Progenitor cell of endocrine pancreas (in vitro differentiated cells): ENCODE measurements around the gene HGS. TPM values are rescaled to one million over a fixed set of nuclear protein-coding genes. Genes with fewer than 3 reads are reported as not detected.
A peak's percentile ranks its signal among the peaks of the same experiment; 100 is the strongest.

ENCODE experiments used
- DNase-seq: peaks from one replicate; pipeline ENCODE4 v3.0.0; 2021; ENCODE audit warnings: low spot score; ENCODE audit not compliant: unreplicated experiment
- H3K27ac Mint-ChIP-seq: 2 replicates; pipeline ENCODE4 v1.8.0; 2021; ENCODE audit warnings: mild to moderate bottlenecking, moderate library complexity, mixed read lengths
- H3K27me3 Mint-ChIP-seq: 2 replicates; pipeline ENCODE4 v1.8.0; 2021; ENCODE audit warnings: mixed read lengths
- H3K36me3 Mint-ChIP-seq: 2 replicates; pipeline ENCODE4 v1.8.0; 2022; ENCODE audit warnings: mixed read lengths; ENCODE audit not compliant: insufficient read depth
- H3K4me1 Mint-ChIP-seq: 2 replicates; pipeline ENCODE4 v1.8.0; 2021; ENCODE audit warnings: low read depth, mixed read lengths
- H3K4me3 Mint-ChIP-seq: 2 replicates; pipeline ENCODE4 v1.8.0; 2021; ENCODE audit warnings: low read depth, mild to moderate bottlenecking, moderate library complexity, mixed read lengths
- H3K9me3 Mint-ChIP-seq: 2 replicates; pipeline ENCODE4 v1.8.0; 2021; ENCODE audit warnings: low read depth, mixed read lengths
- CTCF ChIP-seq: fragments of 200-600 bp; sonication (generic); IDR thresholded peaks from one replicate; pipeline ENCODE4 v1.5.0; 2021; ENCODE audit warnings: antibody characterized with exemption, mild to moderate bottlenecking; ENCODE audit not compliant: unreplicated experiment
- total RNA-seq: library from RNA; stranded (reverse); gene quantifications from 2 replicates; pipeline ENCODE4 v1.2.1, GENCODE V29; 2021

HGS gene
- total RNA-seq, 1 donor from 2014 or later, result 127 TPM

DNA sequence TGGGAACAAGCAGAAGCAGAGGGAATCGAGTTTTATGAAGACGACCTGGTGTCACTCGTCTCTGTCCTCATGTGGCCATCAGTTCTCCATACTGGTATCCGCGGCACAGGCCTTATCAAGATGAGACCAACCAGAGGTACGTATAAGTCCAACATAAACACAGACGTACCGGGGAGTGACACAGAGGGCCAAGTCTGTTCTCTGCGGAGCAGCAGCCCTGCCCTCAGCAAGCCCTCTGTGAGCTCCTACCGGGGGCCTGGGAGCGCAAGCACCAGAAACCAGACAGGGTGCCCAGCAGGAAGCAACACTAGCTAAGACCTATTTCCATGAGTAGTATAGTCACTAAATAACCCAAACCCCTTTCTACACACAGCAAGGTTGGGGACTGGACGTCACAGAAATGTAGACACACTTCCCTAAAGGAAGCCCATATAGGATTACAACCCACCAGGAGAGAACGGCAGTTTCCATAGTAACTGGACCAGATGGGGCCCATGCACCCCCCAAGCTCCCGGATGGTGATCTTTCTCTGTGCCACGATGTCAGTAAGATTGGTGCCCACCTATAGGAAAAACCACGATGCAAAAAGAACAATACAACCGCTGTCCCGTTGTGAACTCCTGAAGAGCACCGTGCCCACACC, 1.1 kb upstream of the HGS start:
- H3K4me1 Mint-ChIP-seq, result peaks cover 13% of the 10 kb centered on the region
- H3K27ac Mint-ChIP-seq, result peak overlapping the region; percentile 88
- TF ChIP-seq CTCF, result no peak
- H3K9me3 Mint-ChIP-seq, result no peaks in the 10 kb centered on the region
- no peaks in the 10 kb centered on the region for H3K27me3 Mint-ChIP-seq
- peaks cover 8% of the 10 kb centered on the region for H3K36me3 Mint-ChIP-seq
- H3K4me3 Mint-ChIP-seq, result peak overlapping the region; percentile 89
- DNase-seq, result no peak

DNA sequence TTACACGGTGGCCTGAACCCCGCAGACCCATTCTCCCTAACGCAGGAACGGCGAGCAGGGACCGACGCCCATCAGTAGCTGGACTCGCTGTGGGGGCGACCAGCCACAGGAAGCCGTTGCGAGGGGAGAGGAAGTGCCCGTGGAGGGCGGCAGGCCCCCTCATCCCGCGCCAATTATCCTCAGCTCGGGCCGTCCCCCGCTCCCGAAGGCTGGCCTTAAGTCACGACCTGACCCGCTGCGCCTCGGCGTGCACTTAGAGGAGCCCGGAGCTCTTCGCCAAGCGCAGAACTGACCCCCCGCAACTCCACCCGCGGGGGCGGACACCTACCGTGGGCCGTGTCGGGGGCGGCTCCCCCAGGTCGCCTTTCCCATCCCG, 615 bp upstream of the HGS start:
- TF ChIP-seq CTCF, result no peak
- H3K4me3 Mint-ChIP-seq, result peak overlapping the region; percentile 89

DNA sequence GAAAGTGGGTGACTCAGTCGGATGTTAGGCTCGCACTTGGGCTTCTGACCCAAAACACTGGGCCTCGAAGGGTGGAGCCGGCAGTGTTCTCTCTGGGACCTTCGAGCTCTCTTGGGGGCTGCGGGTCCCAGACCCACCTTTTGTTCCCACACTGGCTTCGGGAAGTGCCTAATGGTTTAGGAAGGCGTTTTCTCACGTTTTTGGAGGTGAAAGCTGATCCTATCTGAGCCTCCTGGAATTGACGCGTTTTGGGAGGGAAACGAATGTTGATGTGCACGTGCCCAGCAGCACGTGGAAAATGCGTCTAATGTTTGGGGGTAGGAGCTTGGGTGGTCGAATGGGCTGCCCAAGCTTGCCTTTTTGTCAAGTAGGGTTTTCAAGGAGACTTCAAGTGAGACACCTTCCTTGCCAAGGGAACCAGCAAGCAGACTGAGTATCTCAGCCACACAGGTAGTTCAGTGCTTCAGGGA, 666 bp downstream of the HGS start:
- H3K9me3 Mint-ChIP-seq, result no peaks in the 10 kb centered on the region
- no peak for DNase-seq
- peak overlapping the region; percentile 92 for H3K27ac Mint-ChIP-seq
- H3K4me1 Mint-ChIP-seq, result peaks cover 13% of the 10 kb centered on the region
- no peaks in the 10 kb centered on the region for H3K27me3 Mint-ChIP-seq
- peak overlapping the region; percentile 78 for H3K4me3 Mint-ChIP-seq
- no peak for TF ChIP-seq CTCF
- H3K36me3 Mint-ChIP-seq, result peaks cover 10% of the 10 kb centered on the region

More for the DNA sequence above, 615 bp upstream of the HGS start:
- DNase-seq, result no peak
- Mint-ChIP-seq H3K4me1 (peaks cover 13% of the 10 kb centered on the region), H3K9me3 (no peaks in the 10 kb centered on the region), H3K27ac (peak overlapping the region; percentile 88), H3K27me3 (no peaks in the 10 kb centered on the region), H3K36me3 (peaks cover 8% of the 10 kb centered on the region)

DNA sequence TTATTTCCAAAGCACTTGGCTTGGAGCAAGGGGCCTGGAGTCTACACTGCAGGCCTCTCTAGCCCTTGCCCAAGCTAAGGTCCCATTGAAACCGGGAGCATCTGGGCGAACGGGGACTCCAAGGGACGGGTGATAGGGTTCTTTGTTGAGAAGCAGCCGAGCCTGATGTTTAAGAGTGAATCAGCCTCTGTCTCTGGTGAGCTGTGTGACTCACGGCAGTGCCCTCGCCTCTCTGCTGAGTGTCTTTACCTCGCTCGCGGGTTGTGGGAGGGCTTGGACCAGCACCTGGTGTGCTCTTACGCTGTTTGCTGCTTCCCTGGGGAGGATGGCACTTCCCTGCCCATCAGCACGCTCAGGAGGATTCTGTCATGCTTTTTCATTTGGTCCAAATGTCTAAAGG, 1.3 kb downstream of the HGS start:
- Mint-ChIP-seq H3K4me3 (peak overlapping the region; percentile 78), H3K27ac (peak overlapping the region; percentile 92), H3K4me1 (peaks cover 13% of the 10 kb centered on the region), H3K9me3 (no peaks in the 10 kb centered on the region), H3K36me3 (peaks cover 13% of the 10 kb centered on the region), H3K27me3 (no peaks in the 10 kb centered on the region)
- TF ChIP-seq CTCF, result no peak
- DNase-seq, result no peak

DNA sequence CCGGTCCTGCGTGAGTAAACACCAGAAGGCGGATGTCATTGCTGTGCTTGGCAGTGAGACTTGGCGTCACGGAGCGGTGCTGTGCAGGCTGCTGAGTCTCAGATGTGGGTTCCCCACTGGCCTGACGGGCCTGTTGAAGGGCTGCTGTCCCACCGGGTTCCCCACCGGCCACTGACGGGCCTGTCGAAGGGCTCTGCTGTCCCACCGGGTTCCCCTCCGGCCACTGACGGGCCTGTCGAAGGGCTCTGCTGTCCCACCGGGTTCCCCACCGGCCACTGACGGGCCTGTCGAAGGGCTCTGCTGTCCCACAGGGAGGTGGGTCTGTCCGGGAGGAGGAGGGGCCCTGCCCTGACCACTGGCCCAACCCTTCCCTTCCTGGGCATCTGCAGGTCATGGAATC, 2.8 kb downstream of the HGS start:
- H3K4me1 Mint-ChIP-seq, result peaks cover 13% of the 10 kb centered on the region
- H3K27me3 Mint-ChIP-seq, result no peaks in the 10 kb centered on the region
- no peak for TF ChIP-seq CTCF
- no peak overlapping the region for H3K27ac Mint-ChIP-seq
- H3K4me3 Mint-ChIP-seq, result no peak overlapping the region
- DNase-seq, result no peak
- H3K36me3 Mint-ChIP-seq, result peaks cover 14% of the 10 kb centered on the region
- H3K9me3 Mint-ChIP-seq, result no peaks in the 10 kb centered on the region
